SK-N-SH (cell line): Measurements from ENCODE around the gene SCGB3A1. TPM values are rescaled to one million over a fixed set of nuclear protein-coding genes. Genes with fewer than 3 reads are reported as not detected.
A peak's percentile ranks its signal among the peaks of the same experiment; 100 is the strongest.

Source experiments
- CTCF ChIA-PET: fragments of 300-600, 350-600 bp; formaldehyde crosslinking; extraction: SDS; loops from one replicate; lab custom pipeline; 2021; lab: Yijun Ruan, JAX
- POLR2A ChIA-PET: fragments of 350-600 bp; sonication (Branson Sonifier 250); formaldehyde crosslinking; extraction: SDS; loops from one replicate; lab custom pipeline; 2020; ENCODE audit warnings: antibody characterized with exemption, inconsistent platforms; lab: Yijun Ruan, JAX
- DNase-seq: peaks from one replicate; pipeline ENCODE4 v3.0.0; 2012
- H2AFZ ChIP-seq: fragments of 200-600 bp; sonication (generic); 2 replicates; pipeline ENCODE4 v1.8.1; 2016; ENCODE audit warnings: antibody characterized with exemption, mild to moderate bottlenecking, low read depth
- H3F3A ChIP-seq: fragments of 200-600 bp; sonication (generic); replicated peaks from 2 replicates; pipeline ENCODE3; 2016; ENCODE audit warnings: antibody characterized with exemption, mild to moderate bottlenecking; ENCODE audit not compliant: insufficient read depth
- H3K27ac ChIP-seq, 2 experiments: fragments of 200-500 bp in 1 of 2; fragments of 200-600 bp in 1 of 2; sonication (Bioruptor generic) in 1 of 2; sonication (generic), shearing (Covaris generic) in 1 of 2; 2 replicates each; pipeline versions ENCODE4 v1.5.1 to v1.6.1; 2014 to 2016; ENCODE audit warnings: low read depth in 2 of 2, inconsistent platforms in 1 of 2, low read length in 1 of 2, mild to moderate bottlenecking in 1 of 2, mixed read lengths in 1 of 2
- H3K27me3 ChIP-seq: fragments of 200-600 bp; sonication (generic), shearing (Covaris generic); 2 replicates; pipeline ENCODE4 v1.6.1; 2016; ENCODE audit warnings: mixed run types; ENCODE audit not compliant: insufficient read depth
- H3K36me3 ChIP-seq, 2 experiments: fragments of 200-500 bp in 1 of 2; fragments of 200-600 bp in 1 of 2; sonication (Bioruptor generic) in 1 of 2; sonication (generic) in 1 of 2; replicated peaks in 1 of 2; 2 replicates each; pipeline versions ENCODE3 to v1.5.1; 2014 to 2016; ENCODE audit warnings: low read length in 1 of 2, mild to moderate bottlenecking in 1 of 2; ENCODE audit not compliant: insufficient read depth in 2 of 2, control insufficient read depth in 1 of 2
- H3K4me1 ChIP-seq, 2 experiments: fragments of 200-500 bp in 1 of 2; fragments of 200-600 bp in 1 of 2; sonication (Bioruptor generic) in 1 of 2; sonication (generic), shearing (Covaris generic) in 1 of 2; 2 replicates each; pipeline versions ENCODE4 v1.5.1 to v1.6.1; 2014 to 2016; ENCODE audit warnings: low read depth in 1 of 2, low read length in 1 of 2, mixed run types in 1 of 2; ENCODE audit not compliant: insufficient read depth in 2 of 2, control insufficient read depth in 1 of 2
- H3K4me2 ChIP-seq: fragments of 200-600 bp; sonication (generic), shearing (Covaris generic); 2 replicates; pipeline ENCODE4 v1.6.1; 2017; ENCODE audit warnings: mixed run types
- H3K4me3 ChIP-seq, 2 experiments: fragments of 200-500 bp in 1 of 2; fragments of 200-600 bp in 1 of 2; sonication (Bioruptor generic) in 1 of 2; sonication (generic), shearing (Covaris generic) in 1 of 2; 2 replicates each; pipeline versions ENCODE4 v1.5.1 to v1.8.1; 2014 to 2016; ENCODE audit warnings: low read depth in 2 of 2, inconsistent platforms in 1 of 2, low read length in 1 of 2, mild to moderate bottlenecking in 1 of 2, mixed read lengths in 1 of 2, moderate library complexity in 1 of 2
- H3K79me2 ChIP-seq: fragments of 200-600 bp; sonication (generic); 2 replicates; pipeline ENCODE4 v1.8.1; 2017; ENCODE audit warnings: mild to moderate bottlenecking; ENCODE audit not compliant: insufficient read depth
- H3K9ac ChIP-seq: fragments of 200-600 bp; sonication (generic); 2 replicates; pipeline ENCODE4 v1.6.1; 2017; ENCODE audit warnings: mixed run types
- H3K9me2 ChIP-seq: fragments of 200-600 bp; sonication (generic); 2 replicates; pipeline ENCODE4 v1.6.1; 2017; ENCODE audit warnings: mixed run types
- H3K9me3 ChIP-seq: fragments of 200-600 bp; sonication (generic); 2 replicates; pipeline ENCODE4 v1.6.1; 2017; ENCODE audit warnings: mixed run types, mild to moderate bottlenecking, moderate library complexity
- H4K20me1 ChIP-seq: fragments of 200-600 bp; sonication (generic); 2 replicates; pipeline ENCODE4 v1.6.1; 2017; ENCODE audit warnings: mild to moderate bottlenecking, mixed run types; ENCODE audit not compliant: insufficient read depth
- CTCF ChIP-seq: fragments of 200-600 bp; sonication (generic); IDR thresholded peaks from 2 replicates; pipeline ENCODE4 v1.6.1; 2017; ENCODE audit warnings: antibody characterized with exemption, mild to moderate bottlenecking, moderate library complexity
- FOSL2 ChIP-seq: IDR thresholded peaks from 2 replicates; pipeline ENCODE4 v1.4.0; 2012; ENCODE audit warnings: low read depth, mild to moderate bottlenecking, moderate library complexity, borderline replicate concordance
- FOXJ3 ChIP-seq: sonication (generic); formaldehyde crosslinking; IDR thresholded peaks from 2 replicates; pipeline ENCODE4 v1.5.1; 2020; ENCODE audit warnings: mild to moderate bottlenecking, missing genetic modification reagents
- FOXM1 ChIP-seq: IDR thresholded peaks from 2 replicates; pipeline ENCODE4 v1.4.0; 2012; ENCODE audit warnings: low read depth, mild to moderate bottlenecking
- GABPA ChIP-seq: IDR thresholded peaks from 2 replicates; pipeline ENCODE4 v1.4.0; 2012; ENCODE audit warnings: low read depth, mild to moderate bottlenecking
- GATA2 ChIP-seq: sonication (generic); formaldehyde crosslinking; IDR thresholded peaks from 2 replicates; pipeline ENCODE4 v1.5.0; 2020; ENCODE audit warnings: mild to moderate bottlenecking, missing genetic modification reagents
- IRF3 ChIP-seq: fragments of 150-350 bp; IDR thresholded peaks from 2 replicates; pipeline ENCODE4 v1.6.1; 2016; ENCODE audit warnings: mild to moderate bottlenecking, low read depth, low read length
- JUND ChIP-seq: IDR thresholded peaks from 2 replicates; pipeline ENCODE4 v1.4.0; 2012
- MAX ChIP-seq: IDR thresholded peaks from 2 replicates; pipeline ENCODE4 v1.4.0; 2012; ENCODE audit warnings: low read depth
- MXI1 ChIP-seq: IDR thresholded peaks from 2 replicates; pipeline ENCODE4 v1.6.1; 2012; ENCODE audit warnings: mild to moderate bottlenecking, low read depth, low read length, improper control_type of control experiment
- NFIC ChIP-seq: IDR thresholded peaks from 2 replicates; pipeline ENCODE4 v1.4.0; 2012; ENCODE audit warnings: borderline replicate concordance
- POLR2AphosphoS5 ChIP-seq: IDR thresholded peaks from 2 replicates; pipeline ENCODE4 v1.6.1; 2012; ENCODE audit warnings: low read depth, low read length
- RAD21 ChIP-seq: IDR thresholded peaks from 2 replicates; pipeline ENCODE4 v1.6.1; 2012; ENCODE audit warnings: mild to moderate bottlenecking, low read length
- RCOR1 ChIP-seq: fragments of 150-350 bp; IDR thresholded peaks from 2 replicates; pipeline ENCODE4 v1.6.1; 2017; ENCODE audit warnings: antibody characterized with exemption, low read length
- SIN3A ChIP-seq: IDR thresholded peaks from 2 replicates; pipeline ENCODE4 v1.6.1; 2012; ENCODE audit warnings: low read depth, mild to moderate bottlenecking, low read length, moderate library complexity, borderline replicate concordance
- SMC3 ChIP-seq: IDR thresholded peaks from 2 replicates; pipeline ENCODE4 v1.6.1; 2012; ENCODE audit warnings: low read depth, low read length, improper control_type of control experiment
- TCF12 ChIP-seq: IDR thresholded peaks from 2 replicates; pipeline ENCODE4 v1.4.0; 2012
- TEAD4 ChIP-seq: IDR thresholded peaks from 2 replicates; pipeline ENCODE4 v1.4.0; 2012; ENCODE audit warnings: mild to moderate bottlenecking, borderline replicate concordance; ENCODE audit not compliant: insufficient read depth
- USF2 ChIP-seq: fragments of 150-350 bp; IDR thresholded peaks from 2 replicates; pipeline ENCODE4 v1.6.1; 2017; ENCODE audit warnings: antibody characterized with exemption, low read length, low read depth, borderline replicate concordance
- YY1 ChIP-seq: IDR thresholded peaks from 2 replicates; pipeline ENCODE4 v1.4.0; 2012; ENCODE audit warnings: low read depth, mild to moderate bottlenecking
- WGBS: methylation state at CpG from one replicate; pipeline ENCODE4 v1.1.6; 2017; ENCODE audit warnings: low lambda C conversion rate; 5-methylcytosine and 5-hydroxymethylcytosine counted together
- polyA plus RNA-seq, 3 experiments: library from polyadenylated mRNA; depleted of rRNA; stranded (reverse); fragments of >200 nt; gene quantifications; 2 replicates each; pipeline ENCODE4 v1.2.3, GENCODE V29; 2012

Gene SCGB3A1
- polyA plus RNA-seq, 1 of the 3 experiments (the other 2 are of a cell fraction), result not detected

GRCh38 chr5:180607861-180608571 is 16.7 kb upstream of the SCGB3A1 start (continued):
- TF ChIP-seq RAD21, result no peak
- TF ChIP-seq TCF12, result no peak
- no peak for TF ChIP-seq CTCF
- no peak for TF ChIP-seq JUND
- TF ChIP-seq MAX, result no peak
- no peak for TF ChIP-seq GATA2 (CRISPR knock-in tag)
- TF ChIP-seq RCOR1, result no peak
- TF ChIP-seq FOSL2, result no peak
- TF ChIP-seq, all 33 proteins: peak for 0

- ChIA-PET CTCF (interaction anchor here (0.6 to 6.1 kb wide), 30 partner anchors 8 to 403 kb away, joined by 3 to 43 read pairs (median 3); partner anchors contain the start of gene SCGB3A1), POLR2A (no interaction called here)
- H3K27ac ChIP-seq, result no peak overlapping the region
- no peak overlapping the region for H2AFZ ChIP-seq
- no peak overlapping the region for H3K4me2 ChIP-seq
- H3K4me1 ChIP-seq, result no peaks in the 10 kb centered on the region
- 38% methylated on average over 21 of the region's 21 CpGs for WGBS
- TF ChIP-seq YY1 (no peak), TEAD4 (no peak), SIN3A (no peak), SMC3 (no peak), CTCF (no peak), GABPA (no peak), USF2 (no peak), POLR2AphosphoS5 (no peak), FOXJ3 (CRISPR knock-in tag) (no peak), NFIC (no peak), FOXM1 (no peak), FOSL2 (no peak), GATA2 (CRISPR knock-in tag) (no peak), MXI1 (no peak), IRF3 (no peak), TCF12 (no peak)
- no peaks in the 10 kb centered on the region; the same call in 1 of the 2 replicates for H3K27me3 ChIP-seq
- H4K20me1 ChIP-seq, result no peaks in the 10 kb centered on the region
- H3K79me2 ChIP-seq, result no peaks in the 10 kb centered on the region
- H3K36me3 ChIP-seq, result no peaks in the 10 kb centered on the region
- H3K9me2 ChIP-seq, result no peaks in the 10 kb centered on the region
- no peak for DNase-seq
- no peaks in the 10 kb centered on the region for H3K9me3 ChIP-seq
- no peak overlapping the region for H3K9ac ChIP-seq
- no peaks in the 10 kb centered on the region for H3F3A ChIP-seq
- H3K4me3 ChIP-seq, result peak overlapping the region in 1 of 2 experiments; percentile 48; a peak in 1 of 4 replicates
Observed at GRCh38 chr5:180606215-180606785, 15.0 kb upstream of the SCGB3A1 start.
